HepG2 (cell line): Measurements from ENCODE around the gene MGAT1. TPM values are rescaled to one million over a fixed set of nuclear protein-coding genes. Genes with fewer than 3 reads are reported as not detected.

ENCODE experiments used
- ATAC-seq: fragments of 200-7000 bp; cut with Tn5 transposase; 3 replicates; pipeline ENCODE4 v1.9.1; 2020; ENCODE audit warnings: mild to moderate bottlenecking, moderate library complexity
- BruUV-seq: library from RNA; stranded (reverse); fragments of 400-500 nt; replicated peaks from 2 replicates; lab custom pipeline; 2021; lab: Mats Ljungman, UMichigan
- CTCF ChIA-PET: fragments of 300-600 bp; formaldehyde crosslinking; extraction: SDS; loops from one replicate; lab custom pipeline; 2021; ENCODE audit warnings: low total read pairs, inconsistent platforms, low intra/inter-chr PET ratio; lab: Yijun Ruan, JAX
- POLR2A ChIA-PET: fragments of 350-600 bp; sonication (Branson Sonifier 250); formaldehyde crosslinking; loops from one replicate; lab custom pipeline; 2020; ENCODE audit warnings: antibody characterized with exemption, inconsistent platforms; lab: Yijun Ruan, JAX
- DNase-seq: peaks from one replicate; pipeline ENCODE4 v3.0.0-alpha.2; 2015; ENCODE audit warnings: low spot score
- FAIRE-seq: peaks from 3 replicates; lab custom pipeline; 2011; peaks lifted over from hg19 to GRCh38; lab: Jason Lieb, UNC
- H2AFZ ChIP-seq: one replicate; pipeline ENCODE4 v1.6.1; 2011; ENCODE audit warnings: low read length, inconsistent platforms
- H3K27ac ChIP-seq: fragments of 300-600 bp; 3 replicates; pipeline ENCODE4 v1.8.0; 2011; ENCODE audit warnings: mixed run types, mild to moderate bottlenecking, mixed read lengths, low read length, inconsistent platforms; ENCODE audit not compliant: insufficient read depth; ENCODE audit errors: extremely low read length
- H3K27me3 ChIP-seq, 2 experiments: fragments of 200-600 bp in 1 of 2; 2 replicates in 1 of 2; 3 replicates in 1 of 2; pipeline versions ENCODE4 v1.6.0 to v1.8.0; 2011; ENCODE audit warnings: low read length in 2 of 2, mild to moderate bottlenecking in 2 of 2, moderate library complexity in 2 of 2, inconsistent platforms in 1 of 2; ENCODE audit not compliant: insufficient read depth in 2 of 2, control insufficient read depth in 1 of 2
- H3K36me3 ChIP-seq, 2 experiments: fragments of 200-600 bp in 1 of 2; replicated peaks in 1 of 2; 2 replicates in 1 of 2; 3 replicates in 1 of 2; pipeline versions ENCODE4 v1.5.1 to v1.8.0; 2011; ENCODE audit warnings: low read length in 2 of 2, inconsistent platforms in 1 of 2; ENCODE audit not compliant: insufficient read depth in 2 of 2, control insufficient read depth in 1 of 2
- H3K4me1 ChIP-seq: 2 replicates; pipeline ENCODE4 v1.5.1; 2012; ENCODE audit warnings: low read length, inconsistent platforms; ENCODE audit not compliant: insufficient read depth
- H3K4me2 ChIP-seq: 2 replicates; pipeline ENCODE4 v1.6.0; 2011; ENCODE audit warnings: low read depth, low read length, inconsistent platforms
- H3K4me3 ChIP-seq, 3 experiments: fragments of 200-600 bp in 1 of 3; sonication (generic), shearing (Covaris generic) in 1 of 3; replicated peaks in 1 of 3; 2 replicates each; pipeline ENCODE4 v1.5.1; 2011 to 2016; ENCODE audit warnings: low read length in 3 of 3, inconsistent platforms in 2 of 3, low read depth in 2 of 3, mild to moderate bottlenecking in 2 of 3, control low read depth in 1 of 3, mixed read lengths in 1 of 3; ENCODE audit not compliant: insufficient read depth in 1 of 3
- H3K79me2 ChIP-seq: one replicate; pipeline ENCODE4 v1.6.1; 2011; ENCODE audit warnings: low read length, inconsistent platforms; ENCODE audit not compliant: insufficient read depth
- H3K9ac ChIP-seq: 2 replicates; pipeline ENCODE4 v1.6.0; 2011; ENCODE audit warnings: mild to moderate bottlenecking, low read depth, low read length, inconsistent platforms; ENCODE audit not compliant: insufficient read depth
- H3K9me3 ChIP-seq: 2 replicates; pipeline ENCODE4 v1.5.1; 2012; ENCODE audit warnings: mild to moderate bottlenecking, low read length
- H4K20me1 ChIP-seq: 2 replicates; pipeline ENCODE4 v1.6.0; 2011; ENCODE audit warnings: inconsistent platforms, mild to moderate bottlenecking, low read length, moderate library complexity; ENCODE audit not compliant: insufficient read depth
- DPF2 ChIP-seq: sonication (generic); formaldehyde crosslinking; IDR thresholded peaks from 2 replicates; pipeline ENCODE4 v1.4.0; 2020; ENCODE audit warnings: mild to moderate bottlenecking, low read depth, missing genetic modification reagents, borderline replicate concordance
- GABPA ChIP-seq, 2 experiments: IDR thresholded peaks; 2 replicates each; pipeline ENCODE4 v1.6.1; 2011 to 2016; ENCODE audit warnings: low read depth in 2 of 2, low read length in 1 of 2, missing biosample characterization in 1 of 2, missing genetic modification characterization in 1 of 2
- HDAC1 ChIP-seq: sonication (generic); formaldehyde crosslinking; IDR thresholded peaks from 2 replicates; pipeline ENCODE4 v1.5.1; 2020; ENCODE audit warnings: mild to moderate bottlenecking, missing genetic modification reagents
- IKZF1 ChIP-seq: fragments of 450-650 bp; IDR thresholded peaks from 2 replicates; pipeline ENCODE4 v1.7.1; 2016
- MXD3 ChIP-seq: IDR thresholded peaks from 2 replicates; pipeline ENCODE4 v1.6.1; 2016; ENCODE audit warnings: mild to moderate bottlenecking, missing biosample characterization, missing genetic modification reagents
- PAWR ChIP-seq: sonication (generic); formaldehyde crosslinking; IDR thresholded peaks from 2 replicates; pipeline ENCODE4 v1.4.0; 2020; ENCODE audit warnings: missing genetic modification reagents, mild to moderate bottlenecking, borderline replicate concordance
- ZFP36 ChIP-seq: fragments of 150-350 bp; IDR thresholded peaks from 2 replicates; pipeline ENCODE4 v1.6.1; 2018; ENCODE audit warnings: borderline replicate concordance, low read length, low read depth; ENCODE audit not compliant: partially characterized antibody
- ZFX ChIP-seq: sonication (generic); formaldehyde crosslinking; IDR thresholded peaks from 2 replicates; pipeline ENCODE4 v1.4.0; 2020; ENCODE audit warnings: mild to moderate bottlenecking, low read depth, missing genetic modification reagents, moderate library complexity
- ZNF468 ChIP-seq: sonication (generic); formaldehyde crosslinking; IDR thresholded peaks from 2 replicates; pipeline ENCODE4 v1.8.0; 2022; ENCODE audit warnings: mild to moderate bottlenecking, moderate library complexity, missing genetic modification reagents
- WGBS: methylation state at CpG from one replicate; pipeline ENCODE4 v1.1.6; 2017; ENCODE audit warnings: low lambda C conversion rate; 5-methylcytosine and 5-hydroxymethylcytosine counted together
- in situ Hi-C: cut with HindIII; loops from 2 replicates; pipeline ENCODE4 v1.10.0; 2017; ENCODE audit warnings: low pct_unique_long_range_greater_than_20kb; ENCODE audit not compliant: extremely low pct_ligation_motif_present
- intact Hi-C: fragments of 100-400 bp; cut with micrococcal nuclease; formaldehyde crosslinking; loops from one replicate; pipeline ENCODE4 v1.10.0; 2022; ENCODE audit not compliant: unreplicated experiment
- polyA plus RNA-seq, 8 experiments: library from polyadenylated mRNA; depleted of rRNA in 3 of 8; stranded (reverse) in 7 of 8; unstranded in 1 of 8; fragments of >200 nt; fragmentation: Illumina TruSeq in 4 of 8; extraction: Trizol in 4 of 8; gene quantifications; 2 replicates each; pipeline versions ENCODE4 v1.2.1 to v1.2.3, GENCODE V29; 2011 to 2016; ENCODE audit warnings: low read depth in 4 of 8, missing spikeins in 1 of 8, mixed read lengths in 1 of 8; ENCODE audit not compliant: insufficient read depth in 1 of 8
- total RNA-seq, 5 experiments: library from RNA; depleted of rRNA; stranded (reverse); fragments of >200 nt; fragmentation: Illumina TruSeq; extraction: Trizol; gene quantifications; 2 replicates each; pipeline ENCODE4 v1.2.3, GENCODE V29; 2016; ENCODE audit warnings: low read depth in 1 of 5

MGAT1 gene
- total and polyA plus RNA-seq, 2 of the 13 experiments (the other 11 are each of a cell fraction or from before 2014, with no cell fraction given) = 50.1 to 55.3 TPM

- WGBS = 54% methylated on average over 10 of the region's 10 CpGs
- H2AFZ ChIP-seq = no peak overlapping the region
- no peaks in the 10 kb centered on the region for H3K9me3 ChIP-seq
- POLR2A ChIA-PET = interaction anchor here (2.6 kb wide), 1 partner anchor 14 kb away, joined by 22 read pairs; no protein-coding TSS in a partner anchor
- TF ChIP-seq IKZF1 (no peak), DPF2 (CRISPR knock-in tag) (no peak), PAWR (no peak), MXD3 (CRISPR knock-in tag) (no peak), ZFP36 (no peak), GABPA (IDR thresholded peaks at IDR 0.05; ENCODE audit: low read depth, low read length) (no peak), GABPA (CRISPR knock-in tag; IDR thresholded peaks at IDR 0.05; ENCODE audit: low read depth) (0 out of 2 replicates have a peak, but pooled peaks have one; percentile 15), ZNF468 (CRISPR knock-in tag) (no peak), ZFX (CRISPR knock-in tag) (0 out of 2 replicates have a peak, but pooled peaks have one; percentile 11), HDAC1 (CRISPR knock-in tag) (0 out of 2 replicates have a peak, but pooled peaks have one; percentile 17)
- TF ChIP-seq, all 625 proteins: peak for 3
- CTCF ChIA-PET = no interaction called here
- peak overlapping the region; percentile 89 for H3K4me2 ChIP-seq
- ATAC-seq = no peak
- H3K27me3 ChIP-seq = no peaks in the 10 kb centered on the region; a peak in 1 of 5 replicates
- peak overlapping the region; percentile 27 for H3K27ac ChIP-seq
- BruUV-seq = no TSS peak
- intact Hi-C loops (loop anchor here (5.0 kb wide), 1 partner anchor 51 kb away; the partner anchor contains the start of gene ZFP62), in situ Hi-C loops (no loop called here)
- H3K79me2 ChIP-seq = peaks cover 28% of the 10 kb centered on the region
- no peak for DNase-seq
- H3K9ac ChIP-seq = peak overlapping the region; percentile 89
- H3K4me3 ChIP-seq = peak overlapping the region; percentile 57 to 79 (median 72)
- H4K20me1 ChIP-seq = peaks cover 8% of the 10 kb centered on the region
- H3K4me1 ChIP-seq = peaks cover 45% of the 10 kb centered on the region
- peaks cover 0 to 2% of the 10 kb centered on the region in 2 experiments; a peak in 1 of 5 replicates for H3K36me3 ChIP-seq
- no peak for FAIRE-seq
These were observed 9.1 kb upstream of the MGAT1 start for GRCh38 chr5:180811623-180812124.
